Activated CD4-positive, alpha-beta T cell treated with anti-CD3 and anti-CD28 coated beads, Interleukin-2, amount 50 U/mL, for 1 hour (primary cell): ENCODE measurements around the gene ZFP91.

Experiments
- DNase-seq: peaks from one replicate; pipeline ENCODE4 v3.0.0-alpha.2; 2020

ZFP91 gene

DNA sequence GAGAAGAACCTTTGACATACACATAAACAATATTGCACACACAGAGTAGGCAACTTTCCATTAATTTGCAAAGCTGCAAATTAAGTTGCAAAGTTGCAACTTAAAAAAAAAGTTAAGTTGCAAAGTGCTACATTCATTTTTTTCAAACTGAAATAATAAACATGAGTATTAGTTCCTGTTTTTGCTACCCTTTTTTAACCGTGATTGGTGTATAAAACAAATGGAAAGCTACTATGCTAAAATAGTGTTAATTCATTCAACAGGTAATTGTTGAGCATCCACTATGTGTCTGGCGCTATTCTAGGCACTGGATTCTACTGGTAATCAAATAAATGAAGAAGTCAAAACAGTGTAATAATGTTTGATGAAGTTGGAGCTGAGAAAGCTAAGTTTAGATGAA lies 8.1 kb downstream of the ZFP91 start:
- no peak for DNase-seq

DNA sequence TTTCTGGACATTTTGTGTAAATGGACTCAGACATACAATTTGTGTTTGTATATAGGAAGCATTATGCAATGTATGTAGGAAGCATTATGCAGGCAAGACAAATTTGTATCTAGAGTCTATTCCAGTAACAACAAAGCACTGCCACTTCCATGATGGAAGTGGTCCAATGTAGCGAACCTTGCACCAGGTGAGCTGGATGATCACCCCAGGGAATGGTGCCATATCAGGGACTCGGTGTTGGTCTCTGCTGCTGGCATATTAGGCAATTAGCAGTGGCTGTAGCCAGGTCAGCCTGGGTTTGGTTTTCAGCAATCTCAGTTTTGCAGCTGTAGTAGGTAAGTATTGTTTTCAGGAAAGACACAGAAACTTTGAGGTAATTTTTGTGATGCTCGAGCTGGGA lies 12.8 kb downstream of the ZFP91 start:
- no peak for DNase-seq

DNA sequence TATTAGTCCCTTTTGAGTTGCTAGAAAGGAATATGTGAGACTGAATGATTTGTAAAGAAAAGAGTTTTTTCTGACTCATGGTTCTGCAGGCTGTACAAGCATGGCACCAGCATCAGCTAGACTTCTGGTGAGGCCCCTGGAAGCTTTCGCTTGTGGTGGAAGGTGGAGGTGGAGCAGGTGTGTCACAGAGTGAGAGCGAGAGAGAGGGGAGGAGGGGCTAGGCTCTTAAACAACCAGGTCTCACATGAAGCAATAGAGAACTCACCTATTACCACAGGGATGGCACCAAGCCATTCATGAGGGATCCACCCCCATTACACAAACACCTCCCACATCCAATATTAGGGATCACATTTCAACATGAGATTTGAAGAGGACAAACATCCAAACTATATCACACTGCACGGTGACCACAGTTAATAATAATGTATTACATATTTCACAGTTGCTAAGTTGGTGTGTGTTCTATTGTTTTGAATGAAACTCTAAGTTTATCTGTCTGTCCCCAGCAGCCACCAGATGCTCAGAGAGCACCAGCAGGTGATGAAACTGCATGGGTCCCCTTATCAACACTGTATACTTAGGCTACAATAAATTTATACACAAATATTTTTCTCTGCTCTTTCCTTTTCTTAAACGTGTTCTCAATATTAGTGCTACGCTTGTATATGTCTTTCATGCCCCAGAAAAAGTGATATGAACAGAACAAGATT lies 14.1 kb downstream of the ZFP91 start:
- no peak for DNase-seq

DNA sequence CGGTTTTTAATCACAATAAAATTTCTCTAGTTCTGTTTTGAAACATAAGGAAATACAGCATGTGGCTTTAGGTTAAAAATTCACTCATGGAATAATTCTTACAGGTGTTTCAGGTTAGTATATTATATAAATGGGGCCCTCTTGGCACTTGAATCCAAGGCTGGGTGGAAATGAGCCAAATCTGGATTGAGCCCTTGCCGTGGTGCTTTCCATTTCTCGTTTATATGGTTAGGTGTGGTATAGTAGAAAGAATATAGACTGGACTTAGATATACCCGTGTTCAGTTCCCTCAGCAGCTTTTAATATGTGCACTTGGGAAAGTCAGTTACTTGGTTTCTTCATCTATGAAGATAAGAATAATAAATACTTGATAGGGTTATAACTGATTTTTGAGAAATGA lies 16.0 kb downstream of the ZFP91 start:
- no peak for DNase-seq

DNA sequence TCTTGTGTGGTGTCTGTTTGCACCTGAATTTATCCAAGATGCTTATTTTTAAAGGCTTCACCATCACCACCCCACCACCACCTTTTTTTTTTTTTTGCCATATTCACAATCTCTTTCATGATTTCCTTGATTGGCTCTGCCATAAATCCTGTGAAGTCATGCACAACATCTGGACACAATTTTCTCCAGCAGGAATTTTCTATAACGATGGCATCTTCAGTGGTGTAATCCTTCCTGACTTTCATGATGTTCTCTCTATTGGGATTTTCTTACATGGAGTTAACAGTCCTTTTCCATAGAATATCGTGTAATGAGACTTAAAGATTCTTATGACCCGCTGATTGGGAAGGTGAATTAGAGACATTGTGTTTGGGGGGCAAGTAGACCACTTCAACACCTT lies 17.8 kb downstream of the ZFP91 start:
- no peak for DNase-seq

DNA sequence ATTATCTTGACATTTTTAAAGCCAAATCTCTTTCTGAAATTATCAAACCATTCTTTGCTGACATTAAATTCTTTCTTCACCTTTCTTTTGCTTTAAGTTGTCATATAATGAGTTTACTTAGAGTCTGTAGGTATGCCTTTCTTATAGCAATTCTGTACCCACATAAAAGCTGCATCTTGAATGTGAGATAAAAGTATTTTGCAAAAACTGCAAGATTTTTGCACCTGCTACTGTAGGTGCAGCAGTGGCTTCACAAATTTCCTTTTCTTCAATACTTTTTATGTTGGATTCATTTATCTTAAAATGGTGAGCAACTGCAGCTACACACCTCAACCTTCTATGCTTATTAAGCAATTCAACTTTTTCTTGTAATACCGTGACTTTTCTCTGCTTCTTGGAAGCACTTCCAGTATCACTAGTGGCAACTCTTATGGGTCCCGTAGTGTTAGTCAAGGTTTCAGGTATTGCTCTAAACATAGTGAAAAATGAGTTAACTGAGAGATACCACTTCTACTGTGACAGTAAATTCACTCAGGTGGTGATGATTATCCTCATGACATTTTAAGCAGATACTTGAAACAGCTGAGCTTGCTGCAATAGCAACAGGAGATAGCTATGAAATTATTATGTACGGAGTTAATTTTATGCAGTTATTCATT lies 18.8 kb downstream of the ZFP91 start:
- no peak for DNase-seq

DNA sequence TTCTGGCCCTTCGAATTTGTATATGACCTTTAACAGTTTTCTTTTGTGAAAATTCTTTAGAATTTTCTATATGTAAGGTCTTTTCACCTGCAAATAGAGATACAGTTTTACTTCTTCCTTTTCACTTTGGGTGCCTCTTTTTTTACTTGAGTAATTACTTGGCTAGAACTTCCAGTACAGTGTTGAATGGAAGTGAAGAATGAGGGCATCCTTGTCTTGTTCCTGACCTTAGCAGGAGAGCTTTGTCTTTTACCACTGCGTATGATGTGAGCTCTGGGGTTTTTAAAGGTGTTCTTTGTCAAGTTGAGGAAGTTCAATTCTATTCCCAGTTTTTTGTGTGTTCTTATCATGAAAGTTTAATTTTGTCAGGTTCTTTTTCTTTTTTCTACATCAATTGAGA lies 21.6 kb downstream of the ZFP91 start:
- no peak for DNase-seq

DNA sequence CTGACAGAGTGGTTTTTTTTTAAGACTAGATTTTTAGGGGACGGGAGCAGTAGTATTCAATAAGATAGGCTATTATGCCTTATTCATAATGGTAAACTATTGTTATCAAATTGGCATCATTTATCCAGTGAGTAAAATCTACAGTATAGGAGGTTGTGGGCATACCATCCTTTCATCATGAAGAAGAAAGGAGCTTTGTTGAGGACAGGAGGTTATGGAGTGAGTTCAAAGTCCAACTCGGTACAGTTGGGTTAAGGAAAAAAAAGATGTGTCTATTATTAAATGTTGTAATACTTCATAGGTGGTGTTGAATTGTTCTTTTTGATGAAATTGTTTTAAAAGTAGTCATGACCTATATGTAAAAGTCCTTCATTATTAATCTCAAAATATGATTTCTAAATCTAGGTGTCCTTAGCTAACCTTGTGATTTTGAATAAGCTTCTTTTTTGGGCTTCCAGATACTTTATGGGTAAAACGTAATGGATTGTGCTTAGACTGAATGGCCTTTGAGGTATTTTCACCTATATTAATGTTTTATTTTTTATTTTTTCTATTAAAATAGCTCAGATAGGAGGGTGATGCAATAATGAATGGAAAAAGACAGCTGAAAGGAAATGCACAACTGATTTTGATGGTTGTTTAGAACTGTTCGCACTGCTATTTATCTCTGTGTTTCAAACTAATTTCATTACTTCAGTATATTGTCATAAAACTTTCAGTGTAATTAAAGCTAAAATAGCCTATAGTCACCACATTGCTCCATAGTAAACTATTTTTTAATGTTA lies 28.3 kb downstream of the ZFP91 start:
- no peak for DNase-seq

DNA sequence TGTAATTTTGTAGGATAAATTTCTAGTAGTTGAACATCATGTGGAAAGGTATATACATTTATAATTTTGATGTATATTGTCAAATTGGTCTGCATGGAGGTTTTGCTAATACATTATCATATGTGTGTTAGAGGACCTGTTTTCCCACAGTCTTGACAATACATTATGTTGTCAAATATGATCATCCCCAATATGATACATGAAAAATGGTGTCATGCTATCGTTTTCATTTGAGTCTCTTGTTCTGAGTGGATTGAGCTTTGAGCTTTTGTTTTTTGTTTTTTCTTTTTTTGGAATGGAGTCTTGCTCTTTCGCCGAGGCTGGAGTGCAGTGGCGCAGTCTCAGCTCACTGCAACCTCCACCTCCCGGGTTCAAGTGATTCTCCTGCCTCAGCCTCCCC lies 29.5 kb downstream of the ZFP91 start:
- no peak for DNase-seq

DNA sequence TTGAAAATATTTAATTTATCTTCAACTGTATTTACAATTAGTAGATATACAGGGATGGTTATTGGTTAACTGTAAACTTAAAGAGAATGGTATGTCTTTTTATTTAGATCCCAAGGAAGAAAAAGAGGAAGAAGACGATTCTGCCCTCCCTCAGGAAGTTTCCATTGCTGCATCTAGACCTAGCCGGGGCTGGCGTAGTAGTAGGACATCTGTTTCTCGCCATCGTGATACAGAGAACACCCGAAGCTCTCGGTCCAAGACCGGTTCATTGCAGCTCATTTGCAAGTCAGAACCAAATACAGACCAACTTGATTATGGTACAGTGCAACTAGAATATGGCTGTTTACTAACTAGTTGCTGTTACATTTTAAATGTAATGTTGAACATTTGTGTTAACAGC lies 30.9 kb downstream of the ZFP91 start:
- no peak for DNase-seq

DNA sequence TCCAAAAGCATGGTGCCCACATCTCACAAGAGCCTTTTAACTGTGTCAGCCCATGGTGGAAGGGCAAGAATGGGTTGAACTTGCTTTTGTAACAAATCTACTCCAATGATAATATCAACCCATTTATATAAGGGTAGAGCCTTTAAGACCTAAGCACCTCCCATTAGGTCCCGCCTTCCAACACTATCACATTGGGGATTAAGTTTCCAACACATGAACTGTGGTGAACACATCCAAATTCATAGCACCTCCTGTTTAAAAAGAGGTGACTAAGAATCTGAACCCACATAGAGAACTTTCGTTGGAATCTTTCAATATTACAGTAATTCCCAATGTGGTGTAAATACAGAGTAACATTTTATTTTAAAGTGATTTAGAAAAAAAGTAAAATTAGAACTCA lies 34.4 kb downstream of the ZFP91 start:
- DNase-seq: no peak

DNA sequence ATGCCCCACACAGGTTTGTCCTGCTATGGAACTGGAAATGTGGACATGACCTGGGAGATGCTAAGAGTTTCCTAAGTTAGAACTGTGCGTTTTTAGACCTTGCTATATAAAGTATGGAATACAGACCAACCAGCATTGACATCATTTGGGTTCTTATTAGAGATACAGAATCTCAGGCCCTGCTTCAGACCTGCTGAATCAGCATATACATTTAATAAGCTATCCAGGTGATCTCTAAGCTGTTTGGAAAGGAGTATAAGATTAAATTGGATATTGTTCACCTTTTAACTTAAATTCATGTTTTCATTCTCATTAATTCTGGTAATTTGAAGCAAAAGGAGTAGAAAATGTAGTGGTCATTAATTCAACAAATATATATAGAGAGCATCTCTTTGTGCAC lies 36.7 kb downstream of the ZFP91 start:
- DNase-seq: no peak

DNA sequence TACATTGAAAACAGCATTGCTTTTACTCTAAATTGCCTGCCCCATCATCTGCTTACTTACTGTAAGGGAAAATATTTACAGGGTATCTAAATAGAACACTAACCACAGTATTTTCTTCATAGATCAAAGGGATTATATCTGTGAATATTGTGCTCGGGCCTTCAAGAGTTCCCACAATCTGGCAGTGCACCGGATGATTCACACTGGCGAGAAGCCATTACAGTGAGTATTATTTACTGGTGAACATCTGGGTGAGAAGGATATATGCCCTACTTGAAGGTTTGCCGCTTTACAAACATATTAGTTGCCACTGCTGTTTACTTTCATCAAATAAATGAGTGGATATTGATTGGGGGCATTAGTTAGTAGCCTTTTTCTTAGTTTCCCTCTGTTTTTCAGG lies 37.7 kb downstream of the ZFP91 start:
- DNase-seq: no peak

DNA sequence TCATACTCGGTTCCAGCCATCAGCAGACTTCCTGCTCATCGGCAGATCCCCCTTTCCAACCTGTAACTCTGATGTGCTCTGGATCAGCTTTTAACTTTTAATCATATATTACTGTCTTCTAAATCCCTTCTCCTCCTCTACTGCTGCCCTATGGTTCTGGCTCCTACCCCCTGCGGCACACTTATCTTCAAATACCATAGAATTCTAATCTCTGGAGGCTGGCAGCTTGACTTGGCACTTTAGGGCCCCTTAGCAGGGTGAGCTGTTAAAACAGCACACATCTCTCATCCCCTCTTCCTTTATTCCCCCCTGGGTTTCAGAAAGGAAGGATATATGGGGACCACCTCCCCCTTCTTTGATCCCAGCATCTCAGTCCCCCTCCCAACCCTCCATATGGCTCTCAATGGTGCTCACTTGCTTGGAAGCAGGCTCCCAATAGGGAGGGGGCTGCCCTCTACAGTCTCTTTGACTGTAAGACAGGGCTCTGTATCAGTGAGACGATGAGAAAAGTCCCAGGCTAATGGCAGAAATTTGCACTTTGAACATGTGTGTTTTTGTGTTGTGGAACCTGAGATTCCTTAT lies 39.2 kb downstream of the ZFP91 start:
- no peak for DNase-seq

DNA sequence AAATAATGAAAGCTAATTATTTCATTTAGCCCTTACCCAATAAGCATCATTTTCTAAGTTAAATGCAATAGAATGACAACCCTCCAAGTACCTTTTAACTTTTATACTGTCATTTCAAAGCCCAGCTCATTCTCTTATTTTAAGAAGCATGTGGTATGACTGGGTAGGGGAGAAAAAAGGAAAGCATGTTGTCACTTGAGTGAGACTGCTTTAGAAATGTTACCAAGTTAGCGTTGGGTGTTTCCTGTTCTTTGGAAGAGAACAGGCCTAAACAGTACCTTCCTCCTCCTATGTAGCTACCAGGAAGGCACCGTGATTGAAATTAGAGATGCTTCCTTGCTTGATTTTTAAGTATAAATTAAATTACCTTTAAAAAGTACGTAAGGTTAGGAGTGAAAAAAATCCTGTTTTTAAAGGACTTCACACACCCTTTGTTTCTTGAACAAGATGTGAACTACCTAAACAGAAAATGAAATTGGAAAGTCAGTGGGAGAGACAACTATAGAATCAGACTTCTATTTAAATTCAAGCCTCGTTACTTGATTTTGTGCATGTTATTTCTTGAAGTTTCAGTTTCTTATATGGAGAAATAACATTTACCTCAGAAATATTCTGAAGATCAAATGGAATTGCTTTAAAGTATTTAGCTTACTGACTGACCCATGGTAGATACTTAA lies 42.9 kb downstream of the ZFP91 start:
- DNase-seq: no peak

DNA sequence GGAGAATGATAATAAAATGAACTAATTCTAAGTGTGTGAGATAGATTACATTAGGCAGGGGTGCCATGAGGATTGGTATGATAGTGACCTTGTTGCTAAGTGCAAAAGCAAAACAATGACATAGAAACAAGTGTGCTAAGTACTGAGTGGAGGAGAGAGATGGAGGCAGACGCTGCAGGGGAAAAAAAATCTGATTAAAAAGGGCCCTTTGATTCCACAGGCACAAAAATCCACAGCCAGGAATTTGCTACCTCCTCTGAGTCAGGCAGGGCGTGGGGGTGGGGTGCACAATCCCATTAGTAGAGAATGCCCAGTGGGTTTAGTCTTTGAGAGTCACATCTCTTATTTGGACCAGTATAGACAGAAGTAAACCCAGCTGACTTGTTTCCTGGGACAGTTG lies 43.5 kb downstream of the ZFP91 start, which contains the start of gene CNTF:
CNTF (plus strand) TSS at position 322 of the 400 bp plus-strand sequence. CDS start 88 bp downstream, outside the sequence.
- no peak for DNase-seq

DNA sequence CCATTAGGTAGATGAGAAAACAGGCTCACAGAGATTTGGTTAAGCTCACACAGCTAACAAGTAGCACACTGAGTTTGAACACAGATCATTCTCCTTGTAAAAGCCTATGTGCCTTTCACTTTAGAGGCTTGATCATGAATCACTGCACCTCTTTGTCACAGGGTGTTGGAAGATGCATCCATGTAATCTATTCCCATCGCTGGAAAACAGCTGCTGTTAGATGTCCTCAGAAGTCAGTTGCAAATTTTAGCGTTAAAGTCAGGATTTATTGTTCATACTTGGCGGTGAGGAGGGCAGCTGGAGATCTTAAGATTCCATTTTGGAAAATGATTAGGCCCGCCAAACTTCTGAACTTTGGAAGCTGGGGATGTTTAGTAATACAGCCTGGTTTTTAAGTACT lies 46.2 kb downstream of the ZFP91 start:
- no peak for DNase-seq

DNA sequence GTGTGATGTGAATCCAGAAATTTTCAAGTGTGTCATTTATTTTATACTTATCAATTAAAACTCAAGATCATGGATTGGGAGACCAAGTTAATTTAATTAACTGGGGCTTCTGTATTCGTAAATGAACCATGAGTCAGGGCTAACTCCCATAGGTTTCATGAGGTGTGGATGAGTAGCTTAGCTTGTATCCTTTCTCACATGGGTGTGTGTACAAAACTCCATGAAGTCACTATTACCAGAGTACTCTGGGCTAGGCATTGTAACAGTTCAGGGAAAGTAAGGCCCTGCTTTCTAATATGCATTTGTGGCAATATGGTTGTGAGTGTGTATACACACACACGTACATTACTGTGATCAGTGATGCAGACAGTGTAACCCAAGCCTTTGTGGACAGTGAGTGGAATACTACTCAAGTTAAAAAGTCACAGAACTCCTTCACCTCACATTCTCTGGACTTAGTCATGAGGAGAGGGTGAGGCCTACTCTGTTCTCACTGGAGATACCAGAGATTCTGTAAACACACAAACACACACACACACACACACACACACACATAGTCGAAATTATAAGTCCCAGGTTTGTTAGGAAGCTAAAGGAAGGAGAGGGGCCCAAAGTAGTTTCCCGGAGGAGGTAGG lies 47.1 kb downstream of the ZFP91 start:
- no peak for DNase-seq

DNA sequence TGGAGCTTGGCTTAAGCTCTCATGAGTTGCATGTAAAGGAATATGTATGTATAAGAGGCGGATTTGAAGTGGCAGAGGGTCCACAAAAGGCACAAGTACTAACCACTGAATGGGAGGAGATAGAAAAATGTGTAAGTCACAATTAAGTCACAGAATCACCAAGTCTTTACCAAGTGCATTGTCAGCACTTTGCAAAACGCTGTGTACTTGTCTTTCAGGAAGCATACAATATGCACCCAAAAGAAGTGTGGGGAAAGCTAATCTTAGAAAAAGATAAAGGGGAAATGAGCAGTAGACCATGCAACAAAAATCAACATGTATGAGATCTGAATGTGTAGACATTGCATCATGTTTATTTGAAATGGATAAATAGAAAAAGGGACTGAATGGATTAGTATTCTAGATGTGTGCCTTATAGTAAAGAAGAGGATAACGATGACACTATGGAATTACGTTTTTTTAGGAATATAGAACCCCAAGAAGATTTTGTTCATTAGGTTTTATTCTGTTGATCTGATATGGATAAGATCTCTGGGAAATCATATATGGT lies 48.1 kb downstream of the ZFP91 start:
- no peak for DNase-seq

DNA sequence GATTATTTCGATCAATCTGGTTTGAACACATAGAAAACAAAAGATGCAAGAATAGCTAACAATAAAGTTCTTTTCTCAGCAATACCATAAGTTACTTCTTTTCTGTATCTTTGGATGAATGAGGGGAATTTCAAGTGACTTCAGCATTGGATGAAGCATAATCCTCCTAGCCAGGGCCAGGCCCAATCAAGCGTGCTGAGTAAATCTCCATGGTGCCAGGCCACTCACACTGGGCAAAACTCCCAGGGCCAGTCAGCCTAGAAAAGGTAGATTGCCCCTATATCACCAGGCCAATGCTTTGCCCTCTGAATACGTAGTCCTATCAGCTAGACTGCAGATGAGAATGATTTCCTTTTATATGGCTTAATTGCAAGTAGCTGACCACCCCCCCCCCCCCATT lies 49.6 kb downstream of the ZFP91 start:
- DNase-seq: no peak

DNA sequence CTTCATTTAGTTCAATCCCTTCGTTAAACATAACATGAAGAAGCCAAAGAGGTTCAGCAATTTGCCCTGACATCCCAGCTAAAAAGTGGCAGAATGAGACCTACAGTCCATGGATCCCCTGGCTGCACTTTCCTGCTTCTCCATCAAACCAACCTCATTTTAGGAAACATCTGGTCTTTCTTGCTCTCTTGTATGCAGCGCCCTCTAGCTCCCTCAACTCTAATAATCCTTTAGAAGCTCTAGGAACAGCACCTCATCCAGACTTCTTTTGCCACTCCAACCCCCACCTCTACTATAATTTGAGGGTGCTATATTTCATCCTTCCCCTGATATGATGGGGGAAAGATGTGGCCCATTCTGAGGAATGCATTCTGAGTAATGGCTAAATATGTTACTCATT lies 51.0 kb downstream of the ZFP91 start:
- no peak for DNase-seq

DNA sequence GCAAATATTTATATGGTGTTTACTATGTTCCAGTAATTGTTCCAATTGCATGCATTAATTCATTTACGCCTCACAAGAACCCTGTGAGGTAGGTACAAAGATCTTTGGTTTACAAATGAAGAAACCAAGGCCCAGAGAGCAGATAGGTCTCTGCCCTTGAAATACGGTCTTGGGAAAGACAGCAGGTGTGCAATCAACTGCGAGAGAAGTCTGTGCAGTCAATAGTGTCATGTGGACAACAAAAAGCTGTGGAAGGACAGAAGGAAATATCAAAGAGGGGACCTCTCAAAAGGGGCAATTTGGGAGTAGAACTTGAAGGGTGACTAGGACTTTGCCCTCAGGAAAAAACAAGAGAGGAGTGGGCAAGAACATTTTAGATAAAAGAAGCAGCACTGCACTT lies 52.5 kb downstream of the ZFP91 start:
- DNase-seq: no peak
